Calu3 (cell line): ENCODE measurements around the gene COL5A1. TPM values are rescaled to one million over a fixed set of nuclear protein-coding genes. Genes with fewer than 3 reads are reported as not detected.

ENCODE experiments used
- BruUV-seq: library from RNA; stranded (reverse); fragments of 400-500 nt; replicated peaks from 2 replicates; lab custom pipeline; 2021; lab: Mats Ljungman, UMichigan
- CTCF ChIA-PET: fragments of 300-600 bp; sonication (Branson Sonifier 250); formaldehyde crosslinking; loops from one replicate; lab custom pipeline; 2022; ENCODE audit warnings: antibody characterized with exemption; lab: Charles Lee
- DNase-seq: peaks from one replicate; pipeline ENCODE4 v3.0.0; 2022
- H3K27ac Mint-ChIP-seq: one replicate; pipeline ENCODE4 v1.8.0; 2022; ENCODE audit warnings: mixed read lengths; ENCODE audit not compliant: unreplicated experiment
- H3K27me3 Mint-ChIP-seq: one replicate; pipeline ENCODE4 v1.8.0; 2022; ENCODE audit warnings: mixed read lengths; ENCODE audit not compliant: unreplicated experiment
- H3K36me3 Mint-ChIP-seq: one replicate; pipeline ENCODE4 v1.8.0; 2022; ENCODE audit warnings: mild to moderate bottlenecking, moderate library complexity, mixed read lengths; ENCODE audit not compliant: insufficient read depth, unreplicated experiment
- H3K4me1 Mint-ChIP-seq: one replicate; pipeline ENCODE4 v1.8.0; 2022; ENCODE audit warnings: mild to moderate bottlenecking, low read depth, mixed read lengths; ENCODE audit not compliant: unreplicated experiment
- H3K4me3 Mint-ChIP-seq: one replicate; pipeline ENCODE4 v1.8.0; 2022; ENCODE audit warnings: mild to moderate bottlenecking, low read depth, moderate library complexity, mixed read lengths; ENCODE audit not compliant: unreplicated experiment
- H3K9me3 Mint-ChIP-seq: one replicate; pipeline ENCODE4 v1.8.0; 2022; ENCODE audit warnings: low read depth, mixed read lengths; ENCODE audit not compliant: unreplicated experiment
- intact Hi-C: fragments of 100-400 bp; cut with micrococcal nuclease; formaldehyde crosslinking; loops from one replicate; pipeline ENCODE4 v1.10.0; 2022; ENCODE audit not compliant: unreplicated experiment
- total RNA-seq: library from RNA; stranded (reverse); gene quantifications from 2 replicates; pipeline ENCODE4 v1.2.3, GENCODE V29; 2022
- TF ChIP-seq, protein P1 (sequence below): fragments of 200-600 bp; IDR thresholded peaks from one replicate; pipeline ENCODE4 v1.8.0; 2022; ENCODE audit warnings: antibody characterized with exemption; ENCODE audit not compliant: unreplicated experiment

Gene COL5A1
- total RNA-seq, 1 experiment from 2014 or later, result not detected

GRCh38 chr9:134744385-134745295 lies 103.0 kb downstream of the COL5A1 start:
- BruUV-seq, result no TSS peak
- Mint-ChIP-seq H3K27ac (no peak overlapping the region), H3K27me3 (peaks cover 15% of the 10 kb centered on the region), H3K9me3 (no peaks in the 10 kb centered on the region), H3K4me1 (no peaks in the 10 kb centered on the region), H3K4me3 (no peak overlapping the region), H3K36me3 (no peaks in the 10 kb centered on the region)
- intact Hi-C loops, result no loop called here
- CTCF ChIA-PET, result no interaction called here
- TF ChIP-seq, protein P1, sequence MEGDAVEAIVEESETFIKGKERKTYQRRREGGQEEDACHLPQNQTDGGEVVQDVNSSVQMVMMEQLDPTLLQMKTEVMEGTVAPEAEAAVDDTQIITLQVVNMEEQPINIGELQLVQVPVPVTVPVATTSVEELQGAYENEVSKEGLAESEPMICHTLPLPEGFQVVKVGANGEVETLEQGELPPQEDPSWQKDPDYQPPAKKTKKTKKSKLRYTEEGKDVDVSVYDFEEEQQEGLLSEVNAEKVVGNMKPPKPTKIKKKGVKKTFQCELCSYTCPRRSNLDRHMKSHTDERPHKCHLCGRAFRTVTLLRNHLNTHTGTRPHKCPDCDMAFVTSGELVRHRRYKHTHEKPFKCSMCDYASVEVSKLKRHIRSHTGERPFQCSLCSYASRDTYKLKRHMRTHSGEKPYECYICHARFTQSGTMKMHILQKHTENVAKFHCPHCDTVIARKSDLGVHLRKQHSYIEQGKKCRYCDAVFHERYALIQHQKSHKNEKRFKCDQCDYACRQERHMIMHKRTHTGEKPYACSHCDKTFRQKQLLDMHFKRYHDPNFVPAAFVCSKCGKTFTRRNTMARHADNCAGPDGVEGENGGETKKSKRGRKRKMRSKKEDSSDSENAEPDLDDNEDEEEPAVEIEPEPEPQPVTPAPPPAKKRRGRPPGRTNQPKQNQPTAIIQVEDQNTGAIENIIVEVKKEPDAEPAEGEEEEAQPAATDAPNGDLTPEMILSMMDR, result no peak
- DNase-seq, result no peak

DNA sequence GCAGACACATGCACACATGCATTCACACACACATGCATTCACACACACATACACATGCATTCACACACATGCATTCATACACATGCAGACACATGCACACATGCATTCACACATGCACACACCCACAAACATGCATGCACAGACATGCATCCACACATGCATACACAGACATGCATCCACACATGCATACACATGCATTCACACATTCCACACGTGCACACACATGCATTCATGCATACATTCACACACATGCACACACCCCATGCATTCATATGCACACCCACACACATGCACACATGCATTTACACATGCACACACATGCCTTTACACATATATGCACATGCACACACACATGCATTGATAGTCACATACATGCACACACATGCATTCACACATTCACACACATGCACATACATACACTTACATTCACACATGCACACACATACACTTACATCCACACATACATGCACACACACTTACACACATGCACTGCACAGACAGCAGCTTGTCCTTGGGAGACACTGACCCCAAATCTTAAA lies 106.4 kb downstream of the COL5A1 start:
- no peaks in the 10 kb centered on the region for H3K36me3 Mint-ChIP-seq
- TF ChIP-seq, protein P1, result no peak
- no peaks in the 10 kb centered on the region for H3K4me1 Mint-ChIP-seq
- no TSS peak for BruUV-seq
- intact Hi-C loops, result no loop called here
- no peak for DNase-seq
- no peak overlapping the region for H3K27ac Mint-ChIP-seq
- no peaks in the 10 kb centered on the region for H3K9me3 Mint-ChIP-seq
- CTCF ChIA-PET, result no interaction called here
- H3K27me3 Mint-ChIP-seq, result no peaks in the 10 kb centered on the region
- no peak overlapping the region for H3K4me3 Mint-ChIP-seq

- DNase-seq, result no peak
- Mint-ChIP-seq H3K9me3 (no peaks in the 10 kb centered on the region), H3K27me3 (no peaks in the 10 kb centered on the region), H3K27ac (no peak overlapping the region), H3K4me3 (no peak overlapping the region), H3K36me3 (no peaks in the 10 kb centered on the region), H3K4me1 (no peaks in the 10 kb centered on the region)
- intact Hi-C loops, result no loop called here
- CTCF ChIA-PET, result no interaction called here
- no TSS peak for BruUV-seq
- TF ChIP-seq, protein P1, result no peak
Measured at GRCh38 chr9:134748591-134748990, 107.0 kb downstream of the COL5A1 start.

- CTCF ChIA-PET, result no interaction called here
- no TSS peak for BruUV-seq
Measured at GRCh38 chr9:134750450-134751155, 109.0 kb downstream of the COL5A1 start.

More at GRCh38 chr9:134750450-134751155, 109.0 kb downstream of the COL5A1 start:
- no peak overlapping the region for H3K4me3 Mint-ChIP-seq
- no peaks in the 10 kb centered on the region for H3K27me3 Mint-ChIP-seq
- intact Hi-C loops, result no loop called here
- TF ChIP-seq, protein P1, result no peak
- H3K27ac Mint-ChIP-seq, result no peak overlapping the region
- H3K36me3 Mint-ChIP-seq, result no peaks in the 10 kb centered on the region
- DNase-seq, result no peak
- no peaks in the 10 kb centered on the region for H3K4me1 Mint-ChIP-seq
- no peaks in the 10 kb centered on the region for H3K9me3 Mint-ChIP-seq
